ENCODE measurements around the gene CHN2.
"Not testable (repeated sequence)": the region's sequence is repeated elsewhere in the genome, so short reads cannot be mapped to it uniquely, and the experiment has no call there.

Gene CHN2

DNA sequence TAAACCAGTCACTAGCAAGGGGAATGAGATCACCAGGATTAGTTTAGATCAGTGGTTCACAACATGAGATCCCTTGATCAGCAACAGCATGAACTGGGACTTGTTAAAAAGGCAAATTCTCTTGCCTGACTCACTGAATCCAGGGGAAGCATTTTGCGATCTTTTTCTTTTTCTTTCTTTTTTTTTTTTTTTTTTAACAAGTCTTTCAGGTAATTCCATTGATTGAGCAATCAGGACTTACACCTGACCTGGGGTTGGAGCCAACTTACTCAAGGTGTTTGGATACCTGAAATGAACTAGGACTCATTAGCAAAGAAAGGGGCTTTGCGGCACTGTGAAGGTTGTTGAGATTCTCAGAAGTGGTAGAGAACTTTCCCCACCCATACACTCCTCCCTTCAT is 321.9 kb downstream of the CHN2 start:
- intact Hi-C loops (cut with DNase I; ENCODE audit: low total_unique reads), result no loop called here
- Histone ChIP-seq H3K27me3 (no peaks in the 10 kb centered on the region), H3K9me3 (peaks cover 0 to 2% (median 0%) of the 10 kb centered on the region in 3 donors), H3K4me1 (no peaks in the 10 kb centered on the region), H3K4me3 (no peak overlapping the region), H3K36me3 (no peaks in the 10 kb centered on the region), H3K27ac (no peak overlapping the region)
- no peak for DNase-seq
- TF ChIP-seq, protein P1, sequence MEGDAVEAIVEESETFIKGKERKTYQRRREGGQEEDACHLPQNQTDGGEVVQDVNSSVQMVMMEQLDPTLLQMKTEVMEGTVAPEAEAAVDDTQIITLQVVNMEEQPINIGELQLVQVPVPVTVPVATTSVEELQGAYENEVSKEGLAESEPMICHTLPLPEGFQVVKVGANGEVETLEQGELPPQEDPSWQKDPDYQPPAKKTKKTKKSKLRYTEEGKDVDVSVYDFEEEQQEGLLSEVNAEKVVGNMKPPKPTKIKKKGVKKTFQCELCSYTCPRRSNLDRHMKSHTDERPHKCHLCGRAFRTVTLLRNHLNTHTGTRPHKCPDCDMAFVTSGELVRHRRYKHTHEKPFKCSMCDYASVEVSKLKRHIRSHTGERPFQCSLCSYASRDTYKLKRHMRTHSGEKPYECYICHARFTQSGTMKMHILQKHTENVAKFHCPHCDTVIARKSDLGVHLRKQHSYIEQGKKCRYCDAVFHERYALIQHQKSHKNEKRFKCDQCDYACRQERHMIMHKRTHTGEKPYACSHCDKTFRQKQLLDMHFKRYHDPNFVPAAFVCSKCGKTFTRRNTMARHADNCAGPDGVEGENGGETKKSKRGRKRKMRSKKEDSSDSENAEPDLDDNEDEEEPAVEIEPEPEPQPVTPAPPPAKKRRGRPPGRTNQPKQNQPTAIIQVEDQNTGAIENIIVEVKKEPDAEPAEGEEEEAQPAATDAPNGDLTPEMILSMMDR (IDR thresholded peaks at IDR 0.05), result no peak

DNA sequence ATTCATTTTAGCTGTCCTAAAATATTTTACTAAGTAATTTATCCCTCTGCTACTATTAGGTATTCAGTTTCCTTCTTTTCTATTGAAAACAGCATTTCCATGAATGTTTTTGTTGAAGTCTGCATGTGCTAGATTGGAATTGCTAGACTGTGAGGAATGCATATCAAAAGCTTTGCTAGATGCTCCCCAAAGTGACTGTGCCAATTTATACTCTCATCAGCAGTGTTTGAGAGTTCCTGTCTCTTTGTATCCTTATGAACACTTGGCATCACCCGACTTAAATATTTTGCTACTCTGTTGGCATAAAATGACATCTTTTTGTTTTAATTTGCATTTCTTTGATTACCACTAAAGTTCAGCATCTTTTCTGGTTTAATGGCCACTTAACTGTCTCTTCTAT is 324.0 kb downstream of the CHN2 start:
- intact Hi-C loops (cut with DNase I; ENCODE audit: low total_unique reads), result no loop called here
- H3K4me3 ChIP-seq, result no peak overlapping the region
- no peaks in the 10 kb centered on the region for H3K4me1 ChIP-seq
- no peaks in the 10 kb centered on the region for H3K27me3 ChIP-seq
- no peaks in the 10 kb centered on the region for H3K36me3 ChIP-seq
- DNase-seq, result no peak
- TF ChIP-seq, protein P1 (IDR thresholded peaks at IDR 0.05), result no peak
- H3K9me3 ChIP-seq, result peaks cover 0 to 7% (median 0%) of the 10 kb centered on the region in 3 donors
- H3K27ac ChIP-seq, result no peak overlapping the region

DNA sequence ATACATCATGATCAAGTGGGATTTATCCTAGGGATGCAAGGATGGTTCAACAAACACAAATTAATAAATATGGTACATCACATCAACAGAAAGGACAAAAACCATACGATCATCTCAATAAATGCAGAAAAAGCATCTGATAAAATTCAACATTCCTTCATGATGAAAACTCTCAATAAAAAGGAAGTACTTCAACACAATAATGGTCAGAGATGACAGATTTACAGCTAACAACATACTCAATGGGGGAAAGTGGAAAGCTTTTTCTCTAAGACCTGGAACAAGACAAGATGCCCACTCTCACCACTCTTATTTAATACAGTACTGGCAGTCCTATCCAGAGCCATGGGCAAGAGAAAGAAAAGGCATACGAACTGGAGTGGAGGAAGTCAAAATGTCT is 329.2 kb downstream of the CHN2 start:
- H3K27me3 ChIP-seq, result no peaks in the 10 kb centered on the region
- no peak overlapping the region for H3K4me3 ChIP-seq
- H3K27ac ChIP-seq, result no peak overlapping the region
- H3K36me3 ChIP-seq, result no peaks in the 10 kb centered on the region
- no peak for DNase-seq
- no peaks in the 10 kb centered on the region for H3K4me1 ChIP-seq
- peaks cover 0 to 7% (median 0%) of the 10 kb centered on the region in 3 donors for H3K9me3 ChIP-seq
- TF ChIP-seq, protein P1 (IDR thresholded peaks at IDR 0.05), result no peak
- intact Hi-C loops (cut with DNase I; ENCODE audit: low total_unique reads), result no loop called here

DNA sequence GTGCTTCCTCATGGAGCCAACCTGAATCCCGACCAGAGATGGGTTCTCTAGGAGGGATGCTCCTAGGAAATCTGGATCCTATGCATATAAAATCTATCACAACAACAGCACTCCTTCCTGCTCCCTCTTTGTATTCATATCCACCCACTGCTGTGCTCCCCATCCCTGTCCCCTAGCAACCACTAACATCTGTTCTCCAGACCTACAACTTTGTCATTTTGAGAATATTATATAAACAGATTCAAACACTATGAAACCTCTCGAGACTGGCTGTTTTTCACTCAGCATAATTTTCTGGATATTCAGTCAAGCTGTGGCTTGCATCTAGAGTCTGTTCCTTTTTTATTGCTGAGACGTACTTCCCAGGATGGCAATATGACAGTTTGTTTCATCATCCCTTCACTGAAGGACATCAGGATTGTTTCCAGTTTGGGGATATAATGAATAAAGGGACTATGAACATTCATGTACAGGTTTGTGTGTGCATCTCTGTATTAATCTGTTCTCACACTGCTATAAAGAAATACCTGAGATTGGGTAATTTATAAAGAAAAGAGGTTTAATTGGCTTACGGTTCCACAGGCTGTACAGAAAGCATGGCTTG is 333.0 kb downstream of the CHN2 start:
- H3K27me3 ChIP-seq, result no peaks in the 10 kb centered on the region
- H3K36me3 ChIP-seq, result no peaks in the 10 kb centered on the region
- H3K9me3 ChIP-seq, result no peaks in the 10 kb centered on the region
- H3K4me3 ChIP-seq, result no peak overlapping the region
- no peaks in the 10 kb centered on the region for H3K4me1 ChIP-seq
- H3K27ac ChIP-seq, result no peak overlapping the region
- no peak for DNase-seq
- intact Hi-C loops (cut with DNase I; ENCODE audit: low total_unique reads), result no loop called here
- TF ChIP-seq, protein P1 (IDR thresholded peaks at IDR 0.05), result no peak

DNA sequence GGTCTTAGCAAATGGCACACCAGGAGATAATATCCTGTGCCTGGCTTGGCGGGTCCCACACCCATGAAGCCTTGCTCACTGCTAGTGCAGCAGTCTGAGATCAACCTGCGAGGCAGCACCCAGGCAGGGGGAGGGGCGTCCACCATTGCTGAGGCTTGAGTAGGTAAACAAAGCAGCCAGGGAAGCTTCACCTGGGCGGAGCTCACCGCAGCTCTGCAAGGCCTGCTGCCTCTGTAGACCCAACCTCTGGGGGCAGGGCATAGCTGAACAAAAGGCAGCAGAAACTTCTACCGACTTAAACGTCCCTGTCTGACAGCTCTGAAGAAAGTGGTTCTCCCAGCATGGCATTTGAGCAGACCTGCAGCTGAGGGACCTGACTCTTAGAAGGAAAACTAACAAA is 334.0 kb downstream of the CHN2 start:
- H3K36me3 ChIP-seq; H3K4me1 ChIP-seq; H3K27me3 ChIP-seq; H3K27ac ChIP-seq; H3K4me3 ChIP-seq; DNase-seq; H3K9me3 ChIP-seq; intact Hi-C loops (cut with DNase I; ENCODE audit: low total_unique reads): not testable (repeated sequence)

Data from tibial artery (tissue), 4 donors.